ENCODE data around the gene IFT20.

Gene IFT20

GRCh38 chr17:28335959-28336871 lies 943 bp upstream of the IFT20 start:
- DNase-seq (ENCODE audit: low read depth): no peak

- no peak for DNase-seq (ENCODE audit: low read depth)
Observed at GRCh38 chr17:28334666-28335200, 539 bp downstream of the IFT20 start.

- no peak for DNase-seq (ENCODE audit: low read depth)
Observed at GRCh38 chr17:28334171-28334570, 1.1 kb downstream of the IFT20 start.

GRCh38 chr17:28333083-28333746 lies 2.1 kb downstream of the IFT20 start:
- DNase-seq (ENCODE audit: low read depth): no peak

- no peak for DNase-seq (ENCODE audit: low read depth)
Observed at GRCh38 chr17:28331891-28332420, 3.3 kb downstream of the IFT20 start.

GRCh38 chr17:28330671-28331070 lies 4.6 kb downstream of the IFT20 start:
- no peak for DNase-seq (ENCODE audit: low read depth)

- no peak for DNase-seq (ENCODE audit: low read depth)
Observed at GRCh38 chr17:28328325-28328724, 6.9 kb downstream of the IFT20 start.

- no peak for DNase-seq (ENCODE audit: low read depth)
Observed at GRCh38 chr17:28327709-28328108, 7.6 kb downstream of the IFT20 start.

- no peak for DNase-seq (ENCODE audit: low read depth)
Observed at GRCh38 chr17:28327031-28327607, 8.2 kb downstream of the IFT20 start.

GRCh38 chr17:28326114-28326513 lies 9.2 kb downstream of the IFT20 start:
- no peak for DNase-seq (ENCODE audit: low read depth)

GRCh38 chr17:28325211-28325610 lies 10.1 kb downstream of the IFT20 start:
- no peak for DNase-seq (ENCODE audit: low read depth)

- no peak for DNase-seq (ENCODE audit: low read depth)
Observed at GRCh38 chr17:28324781-28325180, 10.5 kb downstream of the IFT20 start.

GRCh38 chr17:28324267-28324745 lies 11.0 kb downstream of the IFT20 start:
- no peak for DNase-seq (ENCODE audit: low read depth)

- DNase-seq (ENCODE audit: low read depth): no peak
Observed at GRCh38 chr17:28320215-28321061, 14.8 kb downstream of the IFT20 start.

- DNase-seq (ENCODE audit: low read depth): no peak
Observed at GRCh38 chr17:28319598-28319935, 15.7 kb downstream of the IFT20 start.

GRCh38 chr17:28318759-28319597 lies 16.3 kb downstream of the IFT20 start, which contains the start of gene TMEM97:
TMEM97 (plus strand) TSS chr17:28319200; CDS start chr17:28319240, 40 bp downstream.
- DNase-seq (ENCODE audit: low read depth): peak; percentile 88

- no peak for DNase-seq (ENCODE audit: low read depth)
Observed at GRCh38 chr17:28317966-28318758, 17.1 kb downstream of the IFT20 start.

GRCh38 chr17:28317099-28317965 lies 17.9 kb downstream of the IFT20 start:
- DNase-seq (ENCODE audit: low read depth): no peak
